Dermis microvascular lymphatic vessel endothelial cell (primary cell): ENCODE results near the gene LRPPRC. TPM values are rescaled to one million over a fixed set of nuclear protein-coding genes. Genes with fewer than 3 reads are reported as not detected.

Experiments used
- DNase-seq, 2 donors: peaks; one replicate each; pipeline versions ENCODE4 v3.0.0 to v3.0.0-alpha.2; 2010; ENCODE audit warnings: low read depth in 2 of 2
- total RNA-seq: library from RNA; depleted of rRNA; stranded (reverse); fragments of >200 nt; gene quantifications from 2 replicates; pipeline ENCODE4 v1.2.1, GENCODE V29; 2014

LRPPRC gene
- total RNA-seq, 1 donor from 2014 or later = 61.1 TPM

GRCh38 chr2:43872151-43872550, 123.6 kb downstream of the LRPPRC start:
- no peak for DNase-seq

- DNase-seq = no peak
Observed at GRCh38 chr2:43855292-43855691, 140.5 kb downstream of the LRPPRC start.

- no peak for DNase-seq
Observed at GRCh38 chr2:43854671-43855070, 141.1 kb downstream of the LRPPRC start.

GRCh38 chr2:43853141-43854081, 142.4 kb downstream of the LRPPRC start:
- no peak for DNase-seq

GRCh38 chr2:43852196-43852730, 143.5 kb downstream of the LRPPRC start:
- DNase-seq = no peak

- no peak for DNase-seq
Observed at GRCh38 chr2:43851011-43851980, 144.5 kb downstream of the LRPPRC start.

- DNase-seq = no peak
Observed at GRCh38 chr2:43848214-43848613, 147.6 kb downstream of the LRPPRC start.

GRCh38 chr2:43846140-43846793, 149.5 kb downstream of the LRPPRC start:
- no peak for DNase-seq

- DNase-seq = no peak
Observed at GRCh38 chr2:43845181-43845580, 150.6 kb downstream of the LRPPRC start.

GRCh38 chr2:43842866-43843226, 152.9 kb downstream of the LRPPRC start:
- no peak for DNase-seq

- DNase-seq = no peak
Observed at GRCh38 chr2:43841949-43842865, 153.6 kb downstream of the LRPPRC start.

- no peak for DNase-seq
Observed at GRCh38 chr2:43840965-43841364, 154.8 kb downstream of the LRPPRC start.

GRCh38 chr2:43839776-43840564, 155.8 kb downstream of the LRPPRC start:
- no peak for DNase-seq

- no peak for DNase-seq
Observed at GRCh38 chr2:43838560-43839267, 157.1 kb downstream of the LRPPRC start, which contains the start of the genes ABCG5 and ABCG8. TSS of gene ABCG5 (minus strand) at chr2:43838839. CDS start at chr2:43838679, 160 bp downstream. TSS of gene ABCG8 (plus strand) at chr2:43838971. CDS start at chr2:43839054, 83 bp downstream.

- DNase-seq = no peak
Observed at GRCh38 chr2:43837831-43838559, 157.8 kb downstream of the LRPPRC start.

GRCh38 chr2:43837033-43837432, 158.8 kb downstream of the LRPPRC start:
- DNase-seq = no peak
